Right ventricle myocardium superior (tissue), 1 donor: ENCODE measurements around the gene ZNF594. TPM values are rescaled to one million over a fixed set of nuclear protein-coding genes. Genes with fewer than 3 reads are reported as not detected.
"Not testable (repeated sequence)": the region's sequence is repeated elsewhere in the genome, so short reads cannot be mapped to it uniquely, and the experiment has no call there.

Source experiments
- ATAC-seq: fragments of 200-7000 bp; cut with Tn5 transposase; one replicate; pipeline ENCODE4 v1.9.1; 2020; ENCODE audit warnings: mild to moderate bottlenecking; ENCODE audit not compliant: poor library complexity
- DNase-seq: peaks from one replicate; pipeline ENCODE4 v3.0.0-alpha.2; 2020
- intact Hi-C: fragments of 100-400 bp; cut with DNase I; formaldehyde crosslinking; loops from one replicate; pipeline ENCODE4 v1.11.2; 2022
- total RNA-seq: library from RNA; stranded (reverse); fragmentation: NEBNext Ultra II Directional; extraction: Animal tissue kit (Norgen Biotek cat#: 25700); gene quantifications from one replicate; pipeline ENCODE4 v1.2.1, GENCODE V29; 2021
- donor health status: DM: no; HTN: yes; CAD: no; lungs with severe emphysema.

ZNF594 gene
- total RNA-seq, 1 donor from 2014 or later, result 5.2 TPM

DNA sequence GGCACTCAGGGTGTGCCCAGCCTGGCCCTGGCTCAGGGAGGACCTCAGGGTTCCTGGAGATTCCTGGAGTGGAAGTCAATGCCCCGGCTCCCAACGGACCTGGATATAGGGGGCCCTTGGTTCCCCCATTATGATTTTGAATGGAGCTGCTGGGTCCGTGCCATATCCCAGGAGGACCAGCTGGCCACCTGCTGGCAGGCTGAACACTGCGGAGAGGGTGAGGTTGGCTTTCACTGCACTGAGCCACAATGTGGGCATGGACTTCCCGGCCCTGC, 52.3 kb downstream of the ZNF594 start:
- no peak for ATAC-seq
- DNase-seq, result no peak
- intact Hi-C loops, result no loop called here

GRCh38 chr17:5138616-5139457, 52.8 kb downstream of the ZNF594 start:
- intact Hi-C loops, result no loop called here
- DNase-seq, result no peak
- no peak for ATAC-seq

DNA sequence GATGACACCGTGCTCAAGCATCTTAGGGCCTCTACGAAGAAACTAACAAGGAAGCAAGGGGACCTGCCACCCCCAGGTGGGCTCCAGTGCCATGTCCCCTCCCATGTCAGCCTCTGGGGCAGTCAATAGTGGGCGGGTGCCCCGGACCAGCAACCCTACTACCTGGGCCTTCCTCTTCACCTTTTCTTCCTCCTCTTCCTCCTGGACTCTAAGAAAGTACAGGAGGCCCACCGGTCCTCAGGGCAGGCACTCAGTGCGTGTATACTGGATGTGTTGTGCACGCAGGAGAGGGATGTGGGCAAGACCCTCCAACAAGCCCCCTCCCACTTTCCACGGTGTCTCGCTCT, 53.5 kb downstream of the ZNF594 start:
- ATAC-seq, intact Hi-C loops, DNase-seq: not testable (repeated sequence)

- ATAC-seq, DNase-seq, intact Hi-C loops: not testable (repeated sequence)
Observed at GRCh38 chr17:5137511-5138197, 54.0 kb downstream of the ZNF594 start.

DNA sequence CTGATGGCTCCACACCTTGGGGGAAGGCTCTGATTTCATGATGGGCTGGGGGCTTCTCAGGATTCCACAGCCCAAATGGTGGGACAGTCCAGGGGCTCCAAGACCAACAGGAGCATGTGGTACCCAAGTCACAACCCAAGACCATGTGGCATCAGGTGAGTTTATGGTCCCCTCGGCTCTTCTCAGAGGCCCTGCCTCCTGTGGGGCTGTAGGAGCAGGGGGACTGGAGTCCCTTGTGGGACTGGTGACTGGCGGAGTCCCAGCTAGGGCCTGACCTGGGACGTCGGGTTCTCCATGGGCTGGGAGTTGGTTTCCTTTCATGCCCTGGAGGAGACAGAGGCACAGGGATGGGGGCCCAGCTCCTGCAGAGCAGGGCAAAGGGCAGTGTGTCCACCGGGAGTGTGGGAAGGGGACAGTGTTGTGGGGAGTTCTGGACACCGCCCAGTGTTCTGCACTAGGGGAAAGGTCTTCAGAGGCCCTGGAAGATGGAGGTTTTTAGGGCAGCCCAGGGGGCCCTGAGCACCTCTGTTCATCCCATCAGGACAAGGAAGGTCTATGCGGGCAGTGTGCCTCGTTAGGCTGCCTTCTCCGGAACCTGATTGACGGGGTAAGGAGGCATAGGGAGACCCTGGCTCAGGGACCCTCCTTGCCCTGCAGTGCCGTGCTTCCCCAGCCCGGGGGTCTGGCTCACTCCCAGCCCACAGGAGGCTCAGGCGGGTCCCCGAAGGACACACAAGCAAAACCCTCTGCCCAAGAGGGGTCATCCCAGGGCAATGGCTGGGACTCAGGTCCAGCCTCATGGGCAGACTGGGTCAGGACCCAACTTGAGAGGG, 54.9 kb downstream of the ZNF594 start:
- intact Hi-C loops, DNase-seq, ATAC-seq: not testable (repeated sequence)

GRCh38 chr17:5135726-5136579, 55.7 kb downstream of the ZNF594 start:
- DNase-seq, result no peak
- no peak for ATAC-seq

GRCh38 chr17:5135131-5135712, 56.4 kb downstream of the ZNF594 start:
- DNase-seq, ATAC-seq, intact Hi-C loops: not testable (repeated sequence)

More at GRCh38 chr17:5135726-5136579, 55.7 kb downstream of the ZNF594 start:
- intact Hi-C loops, result no loop called here

- DNase-seq, ATAC-seq, intact Hi-C loops: not testable (repeated sequence)
Observed at GRCh38 chr17:5134571-5134970, 57.1 kb downstream of the ZNF594 start.

GRCh38 chr17:5133961-5134360, 57.7 kb downstream of the ZNF594 start:
- DNase-seq, intact Hi-C loops, ATAC-seq: not testable (repeated sequence)

DNA sequence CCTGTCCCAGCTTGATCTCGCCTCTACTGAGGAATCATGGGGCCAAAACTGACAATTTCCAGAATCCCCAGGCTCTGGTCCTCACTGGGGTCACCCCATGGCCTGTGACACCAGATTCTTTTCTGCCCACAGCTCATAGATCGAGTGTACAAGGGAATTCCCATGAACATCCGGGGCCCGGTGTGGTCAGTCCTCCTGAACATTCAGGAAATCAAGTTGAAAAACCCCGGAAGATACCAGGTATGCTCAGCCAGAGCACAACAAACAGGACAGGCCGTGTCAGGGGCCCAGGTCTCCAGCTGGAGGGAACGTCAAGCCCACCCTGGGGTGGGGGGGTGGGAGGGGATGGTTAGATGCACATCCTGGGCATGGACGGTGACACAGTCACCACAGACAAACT, 58.4 kb downstream of the ZNF594 start:
- intact Hi-C loops, result no loop called here
- DNase-seq (no peak), ATAC-seq (no peak)

DNA sequence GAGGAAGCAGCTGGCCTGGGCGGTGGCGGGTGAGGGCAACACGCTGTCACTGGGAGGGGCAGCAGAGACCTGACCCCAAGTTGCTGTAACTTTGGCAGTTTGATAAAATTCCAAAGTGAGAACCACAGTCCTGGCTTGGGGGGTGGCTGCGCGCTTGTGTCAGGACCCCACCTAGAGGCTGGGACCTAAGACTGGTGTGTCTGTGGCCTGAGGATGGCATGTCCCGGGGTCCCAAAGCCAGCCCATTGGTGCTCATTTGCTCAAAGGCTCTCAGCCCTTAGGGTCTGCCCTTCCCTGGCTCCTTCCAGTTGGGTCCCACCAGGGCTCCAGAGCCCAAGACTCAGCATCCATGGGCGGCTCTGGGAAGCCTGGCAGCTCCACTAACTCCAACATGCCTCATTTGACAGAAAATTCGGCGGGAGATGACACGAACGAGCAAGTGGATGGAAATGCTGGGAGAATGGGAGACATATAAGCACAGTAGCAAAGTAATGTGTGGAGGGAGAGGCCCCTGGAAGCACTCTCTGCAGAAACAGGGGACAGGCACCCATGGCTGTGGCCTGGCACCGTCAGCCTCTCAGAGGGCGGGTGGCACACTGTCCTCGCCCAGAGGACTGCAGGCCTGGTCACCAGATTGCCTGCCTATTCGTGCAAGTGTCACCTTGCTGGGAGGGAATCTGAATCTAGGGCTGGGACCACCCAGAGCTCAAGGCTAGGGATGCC, 59.0 kb downstream of the ZNF594 start:
- DNase-seq, intact Hi-C loops, ATAC-seq: not testable (repeated sequence)

DNA sequence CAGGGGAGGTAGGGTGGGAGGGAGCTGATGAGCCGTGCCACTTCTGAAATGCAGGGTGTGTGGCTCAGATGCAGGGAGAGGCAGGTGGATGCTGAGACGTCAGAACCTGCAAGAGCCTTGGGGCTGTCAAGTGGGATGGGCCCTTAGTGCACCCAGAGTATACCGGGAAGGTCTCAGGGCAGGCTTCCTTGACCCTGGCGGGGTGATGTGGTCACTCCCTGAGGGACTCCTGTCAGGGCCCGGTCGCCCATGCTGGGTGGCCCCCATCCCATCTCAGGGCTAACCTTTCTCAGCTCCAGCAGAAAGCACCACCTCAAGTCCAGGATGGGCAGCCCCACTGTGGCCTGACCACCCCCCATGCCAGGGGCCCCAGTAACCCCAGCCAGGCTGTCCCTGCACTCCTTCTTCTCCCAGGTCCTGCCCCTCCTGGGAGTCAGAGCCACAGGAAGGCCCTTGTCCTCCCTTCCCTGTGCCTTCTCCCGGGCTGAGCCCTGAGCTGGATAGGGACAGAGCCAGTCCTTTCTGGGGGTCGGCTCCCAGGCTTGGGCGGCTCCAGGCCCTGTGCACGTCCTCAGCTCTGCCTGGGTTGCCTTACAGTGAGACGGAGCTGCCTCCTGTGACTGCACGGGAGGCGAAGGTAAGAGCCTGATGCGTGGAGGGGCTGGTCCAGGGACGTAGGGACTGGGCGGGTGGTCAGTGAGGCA, 59.7 kb downstream of the ZNF594 start:
- DNase-seq, intact Hi-C loops, ATAC-seq: not testable (repeated sequence)

DNA sequence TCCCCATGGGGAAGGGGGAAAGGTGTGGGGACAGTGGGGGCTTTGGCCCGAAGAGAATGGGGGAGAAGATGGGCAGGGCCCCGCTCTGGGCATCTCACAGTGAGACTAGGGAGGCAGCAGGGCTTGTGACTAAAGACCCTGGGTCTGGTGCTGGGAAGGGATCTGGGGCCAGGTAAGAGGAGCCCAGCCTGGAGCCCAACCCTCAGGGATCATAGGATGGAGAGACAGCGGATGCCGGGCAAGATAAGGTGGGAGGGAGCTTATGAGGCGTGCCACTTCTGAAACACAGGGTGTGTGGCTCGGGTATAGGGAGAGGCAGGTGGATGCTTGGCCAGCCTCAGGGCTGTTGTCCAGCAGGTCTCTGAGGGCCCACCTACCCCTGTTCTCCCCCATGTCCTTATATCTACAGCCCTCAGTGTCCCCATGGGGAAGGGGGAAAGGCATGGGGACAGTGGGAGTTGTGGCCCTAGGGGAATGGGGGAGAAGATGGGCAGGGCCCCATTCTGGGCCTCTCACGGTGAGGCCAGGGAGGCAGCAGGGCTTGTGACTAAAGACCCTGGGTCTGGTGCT, 60.4 kb downstream of the ZNF594 start:
- DNase-seq, result no peak
- no peak for ATAC-seq
- intact Hi-C loops, result no loop called here

DNA sequence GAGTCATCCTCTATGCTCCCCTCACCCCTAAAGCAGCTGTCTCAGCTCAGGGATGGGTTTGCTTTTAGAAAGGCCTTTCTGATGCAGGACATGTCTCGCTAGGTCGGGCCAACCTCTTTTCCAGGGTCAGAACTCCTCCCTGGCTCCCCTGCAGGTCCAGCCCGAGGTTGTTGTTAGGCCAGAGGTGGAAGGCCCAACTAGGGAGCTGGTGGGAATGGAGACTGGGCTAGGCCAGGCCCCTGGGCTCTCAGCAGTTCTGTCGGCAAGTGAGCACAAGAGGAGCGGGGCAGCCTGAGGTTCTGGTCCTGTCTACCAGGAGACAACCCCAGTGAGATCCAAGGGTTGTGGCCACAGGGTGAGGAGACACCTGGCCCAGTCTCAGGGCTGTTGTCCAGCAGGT, 61.0 kb downstream of the ZNF594 start:
- intact Hi-C loops, result not testable (repeated sequence)

DNA sequence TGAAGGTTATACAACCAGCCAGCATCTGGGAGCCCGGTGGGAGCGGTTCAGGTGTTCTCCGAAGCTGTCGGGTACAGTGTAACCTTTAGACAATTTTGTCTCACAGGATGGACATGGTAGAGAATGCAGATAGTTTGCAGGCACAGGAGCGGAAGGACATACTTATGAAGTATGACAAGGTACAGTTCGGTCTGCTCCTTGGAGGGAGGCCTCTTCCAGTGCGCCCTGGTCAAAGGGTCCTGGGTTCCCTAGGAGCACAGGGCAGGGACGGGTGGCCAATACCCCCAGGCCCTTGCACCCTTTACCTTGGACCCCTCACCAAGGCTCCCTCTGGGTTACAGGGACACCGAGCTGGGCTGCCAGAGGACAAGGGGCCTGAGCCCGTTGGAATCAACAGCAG, 61.4 kb downstream of the ZNF594 start:
- intact Hi-C loops, DNase-seq, ATAC-seq: not testable (repeated sequence)

More for the DNA sequence above, 61.0 kb downstream of the ZNF594 start:
- DNase-seq, ATAC-seq: not testable (repeated sequence)

DNA sequence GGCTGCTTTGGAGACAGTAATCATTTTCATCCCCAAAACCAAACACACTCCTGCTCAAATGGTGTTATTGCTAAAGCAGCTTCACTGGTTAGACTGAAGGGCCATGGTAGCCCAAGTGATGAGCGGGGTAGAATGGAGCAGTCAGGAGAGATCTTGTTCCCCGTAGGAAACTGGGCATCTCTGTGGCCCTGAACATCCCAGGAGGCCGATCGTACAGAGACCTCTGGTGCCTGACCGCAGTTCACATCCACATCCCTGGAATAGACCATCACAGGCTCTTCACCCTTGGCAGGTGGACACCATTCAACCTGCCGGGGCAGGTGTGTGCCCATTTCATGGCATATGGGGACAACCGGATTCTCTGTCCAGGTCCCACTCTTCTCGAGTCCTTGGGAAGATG, 61.9 kb downstream of the ZNF594 start:
- DNase-seq, ATAC-seq, intact Hi-C loops: not testable (repeated sequence)
